GOT3 (cell line): ENCODE data around the gene HCLS1.
"Not testable (repeated sequence)": the region's sequence is repeated elsewhere in the genome, so short reads cannot be mapped to it uniquely, and the experiment has no call there.

Experiments used
- DNase-seq: peaks from one replicate; lab custom pipeline; 2025; ENCODE audit warnings: mixed read lengths; lab: John Stamatoyannopoulos, UW

The HCLS1 gene

GRCh38 chr3:121660356-121661171 lies at the start of gene HCLS1:
Gene HCLS1 (minus strand): TSS chr3:121660903. CDS start chr3:121658347, 2,556 bp downstream.
- DNase-seq, result no peak

- DNase-seq, result no peak
Measured at GRCh38 chr3:121710347-121710746, 49.6 kb upstream of the HCLS1 start.

- no peak for DNase-seq
Measured at GRCh38 chr3:121707531-121708273, 47.0 kb upstream of the HCLS1 start.

- DNase-seq, result no peak
Measured at GRCh38 chr3:121705541-121705940, 44.8 kb upstream of the HCLS1 start.

- DNase-seq, result no peak
Measured at GRCh38 chr3:121703973-121704372, 43.3 kb upstream of the HCLS1 start.

GRCh38 chr3:121698901-121699300 lies 38.2 kb upstream of the HCLS1 start:
- no peak for DNase-seq

- DNase-seq, result no peak
Measured at GRCh38 chr3:121698476-121698875, 37.8 kb upstream of the HCLS1 start.

- no peak for DNase-seq
Measured at GRCh38 chr3:121696186-121696585, 35.5 kb upstream of the HCLS1 start.

- no peak for DNase-seq
Measured at GRCh38 chr3:121692010-121692699, 31.5 kb upstream of the HCLS1 start.

GRCh38 chr3:121690777-121691405 lies 30.2 kb upstream of the HCLS1 start:
- no peak for DNase-seq

- not testable (repeated sequence) for DNase-seq
Measured at GRCh38 chr3:121688747-121689146, 28.0 kb upstream of the HCLS1 start.

- DNase-seq, result no peak
Measured at GRCh38 chr3:121681792-121682191, 21.1 kb upstream of the HCLS1 start.

GRCh38 chr3:121677141-121677540 lies 16.4 kb upstream of the HCLS1 start:
- no peak for DNase-seq

- no peak for DNase-seq
Measured at GRCh38 chr3:121670676-121671075, 10.0 kb upstream of the HCLS1 start.

GRCh38 chr3:121667333-121667732 lies 6.6 kb upstream of the HCLS1 start:
- DNase-seq, result no peak

- DNase-seq, result no peak
Measured at GRCh38 chr3:121665488-121665887, 4.8 kb upstream of the HCLS1 start.

GRCh38 chr3:121663171-121663847 lies 2.6 kb upstream of the HCLS1 start:
- DNase-seq, result no peak

GRCh38 chr3:121662742-121663141 lies 2.0 kb upstream of the HCLS1 start:
- DNase-seq, result no peak

- DNase-seq, result no peak
Measured at GRCh38 chr3:121661376-121661775, 673 bp upstream of the HCLS1 start.

- DNase-seq, result no peak
Measured at GRCh38 chr3:121659586-121659985, 1.1 kb downstream of the HCLS1 start.

- DNase-seq, result no peak
Measured at GRCh38 chr3:121658716-121659435, 1.8 kb downstream of the HCLS1 start.
